Activated gamma-delta T cell treated with Interleukin-2 at 50 U/mL for 16 hours (primary cell): ENCODE data around the gene PXDN.

Experiments used
- DNase-seq: peaks from one replicate; pipeline ENCODE4 v3.0.0-alpha.2; 2020

Gene PXDN

GRCh38 chr2:1677821-1678165 is 66.5 kb downstream of the PXDN start:
- DNase-seq = no peak

- no peak for DNase-seq
These were observed 67.1 kb downstream of the PXDN start for GRCh38 chr2:1676913-1677820.

GRCh38 chr2:1676091-1676912 is 68.0 kb downstream of the PXDN start:
- DNase-seq = no peak

GRCh38 chr2:1675633-1676032 is 68.7 kb downstream of the PXDN start:
- DNase-seq = no peak

GRCh38 chr2:1674766-1675397 is 69.4 kb downstream of the PXDN start:
- no peak for DNase-seq

- DNase-seq = no peak
These were observed 70.0 kb downstream of the PXDN start for GRCh38 chr2:1674276-1674675.

GRCh38 chr2:1673160-1673944 is 71.0 kb downstream of the PXDN start:
- DNase-seq = no peak

- DNase-seq = no peak
These were observed 71.6 kb downstream of the PXDN start for GRCh38 chr2:1672738-1673137.

GRCh38 chr2:1671916-1672315 is 72.4 kb downstream of the PXDN start:
- DNase-seq = no peak

- no peak for DNase-seq
These were observed 73.7 kb downstream of the PXDN start for GRCh38 chr2:1670636-1671035.

- no peak for DNase-seq
These were observed 78.4 kb downstream of the PXDN start for GRCh38 chr2:1665761-1666505.

GRCh38 chr2:1664698-1665097 is 79.6 kb downstream of the PXDN start:
- no peak for DNase-seq

- no peak for DNase-seq
These were observed 80.2 kb downstream of the PXDN start for GRCh38 chr2:1664076-1664605.

- no peak for DNase-seq
These were observed 80.7 kb downstream of the PXDN start for GRCh38 chr2:1663621-1664020.

GRCh38 chr2:1662606-1663180 is 81.6 kb downstream of the PXDN start:
- DNase-seq = no peak

- DNase-seq = no peak
These were observed 82.3 kb downstream of the PXDN start for GRCh38 chr2:1661891-1662605.

- DNase-seq = no peak
These were observed 83.4 kb downstream of the PXDN start for GRCh38 chr2:1660656-1661640.

- no peak for DNase-seq
These were observed 84.3 kb downstream of the PXDN start for GRCh38 chr2:1659951-1660565.
